SK-N-SH (cell line): Measurements from ENCODE around the gene RPS16. TPM values are rescaled to one million over a fixed set of nuclear protein-coding genes. Genes with fewer than 3 reads are reported as not detected.

Source experiments
- CTCF ChIA-PET: fragments of 300-600, 350-600 bp; formaldehyde crosslinking; extraction: SDS; loops from one replicate; lab custom pipeline; 2021; lab: Yijun Ruan, JAX
- POLR2A ChIA-PET: fragments of 350-600 bp; sonication (Branson Sonifier 250); formaldehyde crosslinking; extraction: SDS; loops from one replicate; lab custom pipeline; 2020; ENCODE audit warnings: antibody characterized with exemption, inconsistent platforms; lab: Yijun Ruan, JAX
- DNase-seq: peaks from one replicate; pipeline ENCODE4 v3.0.0; 2012
- H2AFZ ChIP-seq: fragments of 200-600 bp; sonication (generic); 2 replicates; pipeline ENCODE4 v1.8.1; 2016; ENCODE audit warnings: antibody characterized with exemption, mild to moderate bottlenecking, low read depth
- H3F3A ChIP-seq: fragments of 200-600 bp; sonication (generic); replicated peaks from 2 replicates; pipeline ENCODE3; 2016; ENCODE audit warnings: antibody characterized with exemption, mild to moderate bottlenecking; ENCODE audit not compliant: insufficient read depth
- H3K27ac ChIP-seq, 2 experiments: fragments of 200-500 bp in 1 of 2; fragments of 200-600 bp in 1 of 2; sonication (Bioruptor generic) in 1 of 2; sonication (generic), shearing (Covaris generic) in 1 of 2; 2 replicates each; pipeline versions ENCODE4 v1.5.1 to v1.6.1; 2014 to 2016; ENCODE audit warnings: low read depth in 2 of 2, inconsistent platforms in 1 of 2, low read length in 1 of 2, mild to moderate bottlenecking in 1 of 2, mixed read lengths in 1 of 2
- H3K27me3 ChIP-seq: fragments of 200-600 bp; sonication (generic), shearing (Covaris generic); 2 replicates; pipeline ENCODE4 v1.6.1; 2016; ENCODE audit warnings: mixed run types; ENCODE audit not compliant: insufficient read depth
- H3K36me3 ChIP-seq, 2 experiments: fragments of 200-500 bp in 1 of 2; fragments of 200-600 bp in 1 of 2; sonication (Bioruptor generic) in 1 of 2; sonication (generic) in 1 of 2; replicated peaks in 1 of 2; 2 replicates each; pipeline versions ENCODE3 to v1.5.1; 2014 to 2016; ENCODE audit warnings: low read length in 1 of 2, mild to moderate bottlenecking in 1 of 2; ENCODE audit not compliant: insufficient read depth in 2 of 2, control insufficient read depth in 1 of 2
- H3K4me1 ChIP-seq, 2 experiments: fragments of 200-500 bp in 1 of 2; fragments of 200-600 bp in 1 of 2; sonication (Bioruptor generic) in 1 of 2; sonication (generic), shearing (Covaris generic) in 1 of 2; 2 replicates each; pipeline versions ENCODE4 v1.5.1 to v1.6.1; 2014 to 2016; ENCODE audit warnings: low read depth in 1 of 2, low read length in 1 of 2, mixed run types in 1 of 2; ENCODE audit not compliant: insufficient read depth in 2 of 2, control insufficient read depth in 1 of 2
- H3K4me2 ChIP-seq: fragments of 200-600 bp; sonication (generic), shearing (Covaris generic); 2 replicates; pipeline ENCODE4 v1.6.1; 2017; ENCODE audit warnings: mixed run types
- H3K4me3 ChIP-seq, 2 experiments: fragments of 200-500 bp in 1 of 2; fragments of 200-600 bp in 1 of 2; sonication (Bioruptor generic) in 1 of 2; sonication (generic), shearing (Covaris generic) in 1 of 2; 2 replicates each; pipeline versions ENCODE4 v1.5.1 to v1.8.1; 2014 to 2016; ENCODE audit warnings: low read depth in 2 of 2, inconsistent platforms in 1 of 2, low read length in 1 of 2, mild to moderate bottlenecking in 1 of 2, mixed read lengths in 1 of 2, moderate library complexity in 1 of 2
- H3K79me2 ChIP-seq: fragments of 200-600 bp; sonication (generic); 2 replicates; pipeline ENCODE4 v1.8.1; 2017; ENCODE audit warnings: mild to moderate bottlenecking; ENCODE audit not compliant: insufficient read depth
- H3K9ac ChIP-seq: fragments of 200-600 bp; sonication (generic); 2 replicates; pipeline ENCODE4 v1.6.1; 2017; ENCODE audit warnings: mixed run types
- H3K9me2 ChIP-seq: fragments of 200-600 bp; sonication (generic); 2 replicates; pipeline ENCODE4 v1.6.1; 2017; ENCODE audit warnings: mixed run types
- H3K9me3 ChIP-seq: fragments of 200-600 bp; sonication (generic); 2 replicates; pipeline ENCODE4 v1.6.1; 2017; ENCODE audit warnings: mixed run types, mild to moderate bottlenecking, moderate library complexity
- H4K20me1 ChIP-seq: fragments of 200-600 bp; sonication (generic); 2 replicates; pipeline ENCODE4 v1.6.1; 2017; ENCODE audit warnings: mild to moderate bottlenecking, mixed run types; ENCODE audit not compliant: insufficient read depth
- CTCF ChIP-seq: fragments of 200-600 bp; sonication (generic); IDR thresholded peaks from 2 replicates; pipeline ENCODE4 v1.6.1; 2017; ENCODE audit warnings: antibody characterized with exemption, mild to moderate bottlenecking, moderate library complexity
- ELF1 ChIP-seq: IDR thresholded peaks from 2 replicates; pipeline ENCODE4 v1.4.0; 2012
- EP300 ChIP-seq, 2 experiments: IDR thresholded peaks; 2 replicates each; pipeline versions ENCODE4 v1.4.0 to v1.6.1; 2012; ENCODE audit warnings: borderline replicate concordance in 1 of 2, low read depth in 1 of 2, low read length in 1 of 2
- FOXJ3 ChIP-seq: sonication (generic); formaldehyde crosslinking; IDR thresholded peaks from 2 replicates; pipeline ENCODE4 v1.5.1; 2020; ENCODE audit warnings: mild to moderate bottlenecking, missing genetic modification reagents
- IRF3 ChIP-seq: fragments of 150-350 bp; IDR thresholded peaks from 2 replicates; pipeline ENCODE4 v1.6.1; 2016; ENCODE audit warnings: mild to moderate bottlenecking, low read depth, low read length
- MXI1 ChIP-seq: IDR thresholded peaks from 2 replicates; pipeline ENCODE4 v1.6.1; 2012; ENCODE audit warnings: mild to moderate bottlenecking, low read depth, low read length, improper control_type of control experiment
- NFIC ChIP-seq: IDR thresholded peaks from 2 replicates; pipeline ENCODE4 v1.4.0; 2012; ENCODE audit warnings: borderline replicate concordance
- RAD21 ChIP-seq: IDR thresholded peaks from 2 replicates; pipeline ENCODE4 v1.6.1; 2012; ENCODE audit warnings: mild to moderate bottlenecking, low read length
- RCOR1 ChIP-seq: fragments of 150-350 bp; IDR thresholded peaks from 2 replicates; pipeline ENCODE4 v1.6.1; 2017; ENCODE audit warnings: antibody characterized with exemption, low read length
- REST ChIP-seq: IDR thresholded peaks from 2 replicates; pipeline ENCODE4 v1.6.1; 2012; ENCODE audit warnings: mild to moderate bottlenecking, low read depth, low read length, moderate library complexity
- SMC3 ChIP-seq: IDR thresholded peaks from 2 replicates; pipeline ENCODE4 v1.6.1; 2012; ENCODE audit warnings: low read depth, low read length, improper control_type of control experiment
- TEAD4 ChIP-seq: IDR thresholded peaks from 2 replicates; pipeline ENCODE4 v1.4.0; 2012; ENCODE audit warnings: mild to moderate bottlenecking, borderline replicate concordance; ENCODE audit not compliant: insufficient read depth
- USF2 ChIP-seq: fragments of 150-350 bp; IDR thresholded peaks from 2 replicates; pipeline ENCODE4 v1.6.1; 2017; ENCODE audit warnings: antibody characterized with exemption, low read length, low read depth, borderline replicate concordance
- WGBS: methylation state at CpG from one replicate; pipeline ENCODE4 v1.1.6; 2017; ENCODE audit warnings: low lambda C conversion rate; 5-methylcytosine and 5-hydroxymethylcytosine counted together
- polyA plus RNA-seq, 3 experiments: library from polyadenylated mRNA; depleted of rRNA; stranded (reverse); fragments of >200 nt; gene quantifications; 2 replicates each; pipeline ENCODE4 v1.2.3, GENCODE V29; 2012

The RPS16 gene
- polyA plus RNA-seq, 1 of the 3 experiments (the other 2 are of a cell fraction), result 7,541 TPM

GRCh38 chr19:39434123-39435076, 1.3 kb downstream of the RPS16 start:
- ChIA-PET POLR2A (interaction anchor here (0.8 to 1.7 kb wide), 11 partner anchors 10 to 100 kb away, joined by 3 to 39 read pairs (median 12); partner anchors contain the start of genes MED29, PAF1, SAMD4B and SUPT5H), CTCF (interaction anchor here (0.8 to 3.4 kb wide), 11 partner anchors 7 to 237 kb away, joined by 3 to 18 read pairs (median 3); partner anchors contain the start of genes EID2B and PLEKHG2)
- H3K36me3 ChIP-seq, result peaks cover 21 to 33% of the 10 kb centered on the region in 2 experiments
- no peaks in the 10 kb centered on the region for H3K27me3 ChIP-seq
- peak overlapping the region; percentile 99 for H3K4me2 ChIP-seq
- peaks cover 14% of the 10 kb centered on the region for H4K20me1 ChIP-seq
- H3K9ac ChIP-seq, result peak overlapping the region; percentile 99
- no peaks in the 10 kb centered on the region for H3K9me3 ChIP-seq
- TF ChIP-seq SMC3 (no peak), USF2 (no peak), IRF3 (no peak), RAD21 (no peak), MXI1 (no peak), FOXJ3 (CRISPR knock-in tag) (no peak), ELF1 (no peak), CTCF (no peak), RCOR1 (no peak), NFIC (no peak), REST (no peak), EP300 (IDR thresholded peaks at IDR 0.05; ENCODE audit: borderline replicate concordance in 1 of 2, low read depth in 1 of 2, low read length in 1 of 2) (no peak), TEAD4 (no peak)
- H3K4me1 ChIP-seq, result peaks cover 15 to 21% of the 10 kb centered on the region in 2 experiments; a peak in 2 of 4 replicates
- H3K79me2 ChIP-seq, result peaks cover 25% of the 10 kb centered on the region
- H3K4me3 ChIP-seq, result peak overlapping the region; percentile 68 to 100
- no peak for DNase-seq
- H3K9me2 ChIP-seq, result no peaks in the 10 kb centered on the region
- H3F3A ChIP-seq, result peaks cover 52% of the 10 kb centered on the region
- 22% methylated on average over 10 of the region's 10 CpGs for WGBS
- H2AFZ ChIP-seq, result no peak overlapping the region
- H3K27ac ChIP-seq, result peak overlapping the region in 1 of 2 experiments; percentile 92; a peak in 2 of 4 replicates
